Activated CD8-positive, alpha-beta T cell treated with anti-CD3 and anti-CD28 coated beads, Interleukin-2, amount 10 ng/mL, durations not matched to agents 7 days and 5 days (primary cell): Measurements from ENCODE around the gene SCIMP. TPM values are rescaled to one million over a fixed set of nuclear protein-coding genes. Genes with fewer than 3 reads are reported as not detected.
"Not testable (repeated sequence)": the region's sequence is repeated elsewhere in the genome, so short reads cannot be mapped to it uniquely, and the experiment has no call there.

ENCODE experiments used
- ATAC-seq: fragments of 150-1000 bp; cut with Tn5 transposase; one replicate; pipeline ENCODE4 v1.10.0; 2021; ENCODE audit warnings: moderate library complexity
- CTCF ChIA-PET: fragments of 350-600 bp; sonication (Branson Sonifier 250); formaldehyde crosslinking; loops from one replicate; lab custom pipeline; 2021; ENCODE audit warnings: antibody characterized with exemption; lab: Charles Lee
- POLR2A ChIA-PET: fragments of 350-600 bp; sonication (Branson Sonifier 250); formaldehyde crosslinking; loops from one replicate; lab custom pipeline; 2021; ENCODE audit warnings: antibody characterized with exemption; lab: Charles Lee
- DNase-seq: peaks from one replicate; pipeline ENCODE4 v3.0.0-alpha.2; 2020
- H3K27ac Mint-ChIP-seq: one replicate; pipeline ENCODE4 v1.8.0; 2021; ENCODE audit warnings: mild to moderate bottlenecking, mixed read lengths
- H3K27me3 Mint-ChIP-seq: one replicate; pipeline ENCODE4 v1.8.0; 2021; ENCODE audit warnings: low read depth, mixed read lengths
- H3K36me3 Mint-ChIP-seq: one replicate; pipeline ENCODE4 v1.8.0; 2021; ENCODE audit warnings: low read depth, mixed read lengths
- H3K4me1 Mint-ChIP-seq: one replicate; pipeline ENCODE4 v1.8.0; 2021; ENCODE audit warnings: low read depth, mixed read lengths
- H3K4me3 Mint-ChIP-seq: one replicate; pipeline ENCODE4 v1.8.0; 2021; ENCODE audit warnings: mild to moderate bottlenecking, mixed read lengths
- H3K9me3 Mint-ChIP-seq: one replicate; pipeline ENCODE4 v1.8.0; 2022; ENCODE audit warnings: mixed read lengths; ENCODE audit not compliant: insufficient read depth
- total RNA-seq, 2 experiments: library from RNA; stranded (reverse); gene quantifications; one replicate each; pipeline ENCODE4 v1.2.3, GENCODE V29; 2021

SCIMP gene
- total RNA-seq, 2 experiments from 2014 or later, result not detected

GRCh38 chr17:5236938-5237540 is 2.4 kb upstream of the SCIMP start:
- Mint-ChIP-seq H3K27ac (peak overlapping the region; percentile 36), H3K4me1 (peaks cover 25% of the 10 kb centered on the region)

GRCh38 chr17:5233492-5233891 is 1.2 kb downstream of the SCIMP start:
- CTCF ChIA-PET, POLR2A ChIA-PET, DNase-seq, H3K9me3 Mint-ChIP-seq, ATAC-seq, H3K36me3 Mint-ChIP-seq, H3K4me3 Mint-ChIP-seq, H3K27ac Mint-ChIP-seq, H3K27me3 Mint-ChIP-seq: not testable (repeated sequence)
- H3K4me1 Mint-ChIP-seq, result peaks cover 27% of the 10 kb centered on the region

More at GRCh38 chr17:5236938-5237540, 2.4 kb upstream of the SCIMP start:
- Mint-ChIP-seq H3K9me3 (no peaks in the 10 kb centered on the region), H3K27me3 (no peaks in the 10 kb centered on the region), H3K36me3 (no peaks in the 10 kb centered on the region), H3K4me3 (no peak overlapping the region)
- POLR2A ChIA-PET, result interaction anchor here (1.5 to 2.1 kb wide), 2 partner anchors 10 to 45 kb away, joined by 3 to 7 read pairs; no protein-coding TSS in a partner anchor
- peak; percentile 27 for ATAC-seq
- CTCF ChIA-PET, result interaction anchor here (1.1 to 2.8 kb wide), 8 partner anchors 10 to 202 kb away, joined by 3 to 22 read pairs (median 6); partner anchors contain the start of gene C1QBP
- no peak for DNase-seq

- peak overlapping the region; percentile 44 for H3K4me3 Mint-ChIP-seq
- no peaks in the 10 kb centered on the region for H3K27me3 Mint-ChIP-seq
- POLR2A ChIA-PET, result interaction anchor here (0.6 to 1.6 kb wide), 5 partner anchors 11 to 212 kb away, joined by 3 to 7 read pairs (median 3); no protein-coding TSS in a partner anchor
- ATAC-seq (peak; percentile 57), DNase-seq (peak; percentile 63)
- peaks cover 33% of the 10 kb centered on the region for H3K4me1 Mint-ChIP-seq
- H3K9me3 Mint-ChIP-seq, result no peaks in the 10 kb centered on the region
- CTCF ChIA-PET, result interaction anchor here (0.6 to 2.1 kb wide), 8 partner anchors 10 to 92 kb away, joined by 3 to 16 read pairs (median 5); partner anchors contain the start of gene ZNF594
- H3K27ac Mint-ChIP-seq, result peak overlapping the region; percentile 91
- H3K36me3 Mint-ChIP-seq, result peaks cover 5% of the 10 kb centered on the region
Measured at GRCh38 chr17:5226940-5227878, 7.5 kb downstream of the SCIMP start.

- ATAC-seq, result no peak
- H3K4me3 Mint-ChIP-seq, result no peak overlapping the region
- peaks cover 5% of the 10 kb centered on the region for H3K36me3 Mint-ChIP-seq
- peak overlapping the region; percentile 1 for H3K27ac Mint-ChIP-seq
- no peak for DNase-seq
- ChIA-PET POLR2A (interaction anchor here (0.9 kb wide), 1 partner anchor 194 kb away, joined by 4 read pairs; the partner anchor contains the start of genes NUP88 and RPAIN), CTCF (interaction anchor here (0.7 to 1.5 kb wide), 4 partner anchors 11 to 81 kb away, joined by 3 to 7 read pairs (median 5); partner anchors contain the start of gene ZNF594)
- no peaks in the 10 kb centered on the region for H3K27me3 Mint-ChIP-seq
- no peaks in the 10 kb centered on the region for H3K9me3 Mint-ChIP-seq
- peaks cover 41% of the 10 kb centered on the region for H3K4me1 Mint-ChIP-seq
Measured at GRCh38 chr17:5225668-5226457, 8.8 kb downstream of the SCIMP start.

GRCh38 chr17:5221912-5222311 is 12.7 kb downstream of the SCIMP start:
- H3K36me3 Mint-ChIP-seq, POLR2A ChIA-PET, CTCF ChIA-PET, H3K27me3 Mint-ChIP-seq, ATAC-seq, H3K9me3 Mint-ChIP-seq, H3K27ac Mint-ChIP-seq, H3K4me3 Mint-ChIP-seq, DNase-seq: not testable (repeated sequence)
- H3K4me1 Mint-ChIP-seq, result peaks cover 24% of the 10 kb centered on the region

GRCh38 chr17:5220074-5220473 is 14.6 kb downstream of the SCIMP start:
- ChIA-PET CTCF (interaction anchor here (1.2 kb wide), 1 partner anchor 18 kb away, joined by 3 read pairs; no protein-coding TSS in a partner anchor), POLR2A (no interaction called here)
- Mint-ChIP-seq H3K4me3 (no peak overlapping the region), H3K9me3 (no peaks in the 10 kb centered on the region), H3K36me3 (no peaks in the 10 kb centered on the region), H3K27ac (no peak overlapping the region), H3K4me1 (peaks cover 9% of the 10 kb centered on the region), H3K27me3 (no peaks in the 10 kb centered on the region)
- ATAC-seq (no peak), DNase-seq (no peak)

GRCh38 chr17:5219536-5219935 is 15.1 kb downstream of the SCIMP start:
- Mint-ChIP-seq H3K4me3 (no peak overlapping the region), H3K27me3 (no peaks in the 10 kb centered on the region), H3K9me3 (no peaks in the 10 kb centered on the region), H3K36me3 (no peaks in the 10 kb centered on the region), H3K27ac (no peak overlapping the region), H3K4me1 (peaks cover 9% of the 10 kb centered on the region)
- DNase-seq (no peak), ATAC-seq (no peak)
- ChIA-PET POLR2A (no interaction called here), CTCF (no interaction called here)

- H3K4me3 Mint-ChIP-seq, H3K4me1 Mint-ChIP-seq, H3K27me3 Mint-ChIP-seq, H3K9me3 Mint-ChIP-seq, H3K36me3 Mint-ChIP-seq, DNase-seq, CTCF ChIA-PET, H3K27ac Mint-ChIP-seq, ATAC-seq, POLR2A ChIA-PET: not testable (repeated sequence)
Measured at GRCh38 chr17:5217562-5217961, 17.1 kb downstream of the SCIMP start.

GRCh38 chr17:5211458-5211857 is 23.2 kb downstream of the SCIMP start:
- DNase-seq, result no peak
- H3K9me3 Mint-ChIP-seq, result no peaks in the 10 kb centered on the region
- H3K4me1 Mint-ChIP-seq, result no peaks in the 10 kb centered on the region
- no peak overlapping the region for H3K27ac Mint-ChIP-seq
- no peak for ATAC-seq
- ChIA-PET CTCF (interaction anchor here (0.9 to 1.4 kb wide), 2 partner anchors 10 to 17 kb away, joined by 3 read pairs; no protein-coding TSS in a partner anchor), POLR2A (no interaction called here)
- H3K4me3 Mint-ChIP-seq, result no peak overlapping the region
- H3K36me3 Mint-ChIP-seq, result no peaks in the 10 kb centered on the region
- no peaks in the 10 kb centered on the region for H3K27me3 Mint-ChIP-seq

- Mint-ChIP-seq H3K9me3 (no peaks in the 10 kb centered on the region), H3K36me3 (no peaks in the 10 kb centered on the region), H3K4me1 (no peaks in the 10 kb centered on the region), H3K27me3 (no peaks in the 10 kb centered on the region), H3K4me3 (no peak overlapping the region), H3K27ac (no peak overlapping the region)
- DNase-seq, result no peak
- ChIA-PET POLR2A (no interaction called here), CTCF (no interaction called here)
- ATAC-seq, result no peak
Measured at GRCh38 chr17:5210614-5211252, 23.9 kb downstream of the SCIMP start.

GRCh38 chr17:5210091-5210490 is 24.6 kb downstream of the SCIMP start:
- Mint-ChIP-seq H3K4me1 (no peaks in the 10 kb centered on the region), H3K9me3 (no peaks in the 10 kb centered on the region), H3K4me3 (no peak overlapping the region), H3K36me3 (no peaks in the 10 kb centered on the region), H3K27ac (no peak overlapping the region), H3K27me3 (no peaks in the 10 kb centered on the region)
- ChIA-PET CTCF (no interaction called here), POLR2A (no interaction called here)
- ATAC-seq (no peak), DNase-seq (no peak)
